GM21786 (cell line): ENCODE data around the gene WDR77.
A peak's percentile ranks its signal among the peaks of the same experiment; 100 is the strongest.

Experiments used
- ATAC-seq: cut with Tn5 transposase; IDR thresholded peaks from one replicate; pipeline ENCODE4 v1.9.1; 2021; ENCODE audit not compliant: unreplicated experiment

The WDR77 gene

DNA sequence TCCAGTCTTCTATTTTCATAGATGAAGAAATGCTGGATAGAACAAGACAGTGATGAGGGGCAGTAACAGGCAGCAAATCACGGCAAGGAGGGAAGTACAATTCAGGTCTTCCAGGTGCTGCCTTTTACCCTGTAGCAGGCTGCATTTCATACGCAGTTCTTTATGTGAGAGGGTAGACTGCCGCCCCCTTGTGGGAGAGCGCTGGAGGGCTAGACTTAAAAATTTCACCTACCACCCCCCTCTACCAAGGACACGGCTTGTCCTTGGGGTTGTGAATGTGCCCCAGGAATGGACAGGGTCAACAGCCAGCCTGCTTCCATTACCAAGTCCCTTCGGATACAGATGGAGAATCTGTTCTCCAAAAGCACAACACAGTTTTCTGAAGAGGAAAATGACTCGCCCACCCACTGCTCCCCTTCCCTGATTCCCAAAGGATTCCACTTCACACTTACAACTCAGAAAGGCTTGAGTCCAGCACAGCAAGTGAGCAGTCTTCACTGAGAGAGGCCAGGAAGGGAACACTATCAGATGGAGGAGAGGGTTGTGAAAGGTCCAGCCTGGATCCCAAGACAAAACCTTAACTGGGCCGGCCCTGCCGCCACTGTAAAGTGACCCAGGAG lies 7.4 kb downstream of the WDR77 start:
- ATAC-seq = no peak

DNA sequence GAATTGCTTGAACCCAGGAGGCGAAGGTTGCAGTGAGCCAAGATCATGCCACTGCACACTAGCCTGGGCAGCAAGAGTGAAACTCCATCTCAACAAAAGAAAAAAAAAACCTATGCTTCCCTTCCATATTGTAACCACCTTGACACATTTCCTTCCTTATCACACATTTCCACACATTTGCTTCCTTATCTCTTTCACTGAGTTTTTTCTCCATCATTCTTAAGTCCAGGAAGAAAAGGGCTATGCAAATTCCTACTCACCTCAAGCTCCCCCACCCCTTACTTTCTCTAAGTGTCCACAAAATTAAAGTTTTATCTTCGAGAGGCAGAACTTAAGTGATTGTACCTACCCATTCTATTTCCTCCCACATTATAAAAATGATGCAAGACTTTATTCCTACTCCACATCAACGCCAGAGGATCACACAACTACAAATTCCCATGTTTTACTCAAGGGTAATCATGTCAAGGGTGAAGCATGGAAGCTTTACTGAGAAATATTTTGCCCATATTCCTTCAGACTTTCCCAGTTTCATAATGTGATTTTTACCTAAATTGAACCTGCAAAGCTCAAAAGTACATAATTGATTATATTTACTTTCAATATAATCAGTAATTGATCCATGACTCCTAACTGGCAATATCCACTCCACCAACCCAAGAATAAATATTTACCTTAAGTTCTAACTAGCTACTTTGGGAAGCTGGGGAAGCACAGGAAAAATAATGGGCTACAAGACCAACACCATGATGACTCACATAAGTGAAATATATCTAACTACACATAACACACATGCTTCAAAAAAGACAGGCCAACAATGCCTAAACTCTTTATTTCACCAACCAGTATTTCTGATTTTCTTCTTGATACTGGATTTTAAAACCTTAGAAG lies 9.3 kb downstream of the WDR77 start:
- ATAC-seq = no peak

DNA sequence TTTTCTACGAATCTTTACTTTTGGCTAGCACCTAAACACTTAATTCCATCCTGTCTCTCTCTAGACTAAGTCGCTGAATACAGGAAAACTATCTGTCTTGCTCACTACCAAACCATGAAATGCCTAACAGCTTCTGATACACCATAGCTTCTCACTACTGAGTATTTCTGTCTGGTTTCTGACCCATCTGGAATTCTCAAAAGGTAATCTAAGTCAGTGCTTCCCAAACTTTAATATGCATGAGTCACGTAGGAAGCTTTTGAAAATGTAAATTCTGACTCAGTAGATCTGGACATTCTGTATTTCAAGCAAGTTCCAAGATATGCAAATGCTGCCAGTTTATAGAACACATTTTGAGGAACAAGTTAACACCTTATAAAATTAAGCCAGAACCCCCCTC lies 12.3 kb downstream of the WDR77 start:
- ATAC-seq = no peak

DNA sequence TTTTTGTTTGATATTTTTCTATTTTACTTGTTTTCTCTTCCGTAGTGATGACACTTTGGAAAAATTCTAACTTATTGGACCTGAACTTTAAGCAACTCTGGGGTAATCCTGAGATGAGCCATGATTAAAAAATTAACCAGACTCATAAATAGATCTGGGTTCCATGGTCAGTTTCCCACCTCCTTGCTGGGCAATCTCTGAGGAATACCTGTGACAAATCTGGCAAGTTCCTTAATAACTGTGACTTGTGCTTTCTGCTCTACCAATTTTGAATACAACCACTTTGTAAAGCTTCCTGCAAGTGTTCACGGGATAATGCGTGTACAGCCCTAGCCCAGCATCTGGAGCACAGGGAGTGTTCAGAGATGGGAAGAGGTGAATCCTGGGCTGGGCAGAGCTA lies 24.8 kb downstream of the WDR77 start:
- ATAC-seq = no peak

DNA sequence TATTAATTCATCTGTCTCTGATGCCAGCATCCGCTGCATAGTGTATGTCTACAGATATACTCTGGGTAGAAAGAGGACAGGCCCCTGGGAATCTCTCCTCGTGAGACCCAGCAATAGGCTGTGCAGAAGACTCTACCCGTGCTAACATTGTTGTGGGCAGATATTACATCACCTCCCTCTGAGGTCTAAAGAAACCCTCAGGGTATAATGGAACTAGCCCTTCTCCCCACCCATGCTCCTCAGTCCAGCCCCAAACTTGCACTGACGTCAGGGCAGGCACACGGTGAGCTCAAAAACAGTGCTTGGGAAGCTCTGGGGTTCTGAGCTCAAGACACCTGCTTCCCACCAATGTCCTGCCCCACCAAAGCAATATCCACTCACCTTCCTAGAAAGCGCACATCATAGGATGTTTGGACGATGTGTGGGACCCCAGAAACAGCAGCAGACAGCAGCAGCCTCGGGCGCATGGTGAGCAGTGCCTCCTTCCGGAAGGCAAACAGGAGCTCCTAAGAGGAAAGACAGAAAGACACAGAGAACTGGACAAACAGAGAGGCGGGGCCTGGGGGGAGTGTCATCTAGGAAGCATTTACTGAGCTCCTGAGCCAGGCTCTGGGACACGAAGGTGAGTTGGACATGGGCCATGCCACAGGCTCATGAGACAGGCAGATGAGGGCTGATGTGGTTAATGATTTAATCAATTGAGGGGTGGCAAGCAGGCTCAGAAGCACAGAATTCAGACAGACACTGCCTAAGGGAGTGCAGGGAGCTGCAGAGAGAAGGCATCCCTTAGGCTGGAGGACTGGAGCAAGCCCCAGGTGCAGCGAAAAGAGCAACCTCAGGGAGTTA lies 26.3 kb downstream of the WDR77 start:
- no peak for ATAC-seq

DNA sequence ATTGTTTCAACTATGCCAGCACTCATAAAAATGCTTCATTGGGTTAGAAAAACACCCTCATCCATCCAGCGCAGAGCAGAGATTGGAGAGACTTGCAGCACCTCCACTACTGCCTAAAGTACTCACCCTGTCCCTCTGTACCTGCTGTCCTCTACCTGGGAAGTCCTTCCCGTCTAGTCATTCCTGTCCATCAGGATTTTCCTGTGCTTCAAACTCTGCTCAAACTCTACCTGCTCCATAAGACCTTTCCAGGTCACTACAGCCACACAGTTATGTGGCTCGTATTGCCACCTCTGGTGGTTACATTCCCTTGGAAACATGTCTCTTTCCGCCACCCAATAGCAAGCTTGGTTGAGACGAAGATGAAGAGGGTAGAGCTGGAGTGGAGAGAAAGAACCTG lies 28.7 kb downstream of the WDR77 start:
- no peak for ATAC-seq

DNA sequence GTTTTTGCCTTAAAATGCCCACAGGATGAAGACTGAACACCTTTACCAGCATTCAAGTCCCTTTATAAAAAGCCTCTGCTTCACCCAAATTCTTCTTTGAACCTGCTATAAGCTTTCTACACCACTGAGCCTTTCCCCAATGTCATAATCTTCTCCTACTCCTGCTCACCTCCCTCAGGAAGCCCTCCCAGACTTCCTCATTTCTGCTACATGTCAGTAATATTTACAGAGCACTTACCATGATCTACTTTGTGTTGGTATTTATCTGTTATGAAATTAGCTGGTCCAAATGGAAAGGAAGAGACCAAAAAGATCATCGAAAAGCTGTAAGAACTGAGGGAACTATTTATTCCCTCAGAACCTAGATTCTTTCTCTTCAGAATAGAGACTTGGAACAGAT lies 30.0 kb downstream of the WDR77 start:
- ATAC-seq = no peak

DNA sequence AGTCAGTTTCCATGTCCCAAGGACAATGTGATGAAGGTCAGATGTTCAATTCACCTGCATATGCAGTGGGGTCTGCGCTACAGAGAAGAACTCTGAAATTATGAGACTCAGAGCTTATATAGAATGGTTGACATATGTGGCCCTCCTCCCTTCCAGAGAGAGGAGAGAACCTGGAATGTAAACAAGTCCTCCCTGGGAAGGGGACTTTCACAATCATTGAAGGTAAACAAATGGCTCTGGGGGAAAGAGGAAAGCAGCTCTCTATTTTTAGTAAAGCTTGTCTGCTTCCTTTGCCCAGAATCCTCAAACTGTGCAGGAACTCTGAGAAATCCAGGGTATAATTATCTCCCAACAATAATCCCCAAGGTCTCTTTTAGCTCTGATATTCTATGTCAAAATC lies 31.3 kb downstream of the WDR77 start:
- no peak for ATAC-seq

DNA sequence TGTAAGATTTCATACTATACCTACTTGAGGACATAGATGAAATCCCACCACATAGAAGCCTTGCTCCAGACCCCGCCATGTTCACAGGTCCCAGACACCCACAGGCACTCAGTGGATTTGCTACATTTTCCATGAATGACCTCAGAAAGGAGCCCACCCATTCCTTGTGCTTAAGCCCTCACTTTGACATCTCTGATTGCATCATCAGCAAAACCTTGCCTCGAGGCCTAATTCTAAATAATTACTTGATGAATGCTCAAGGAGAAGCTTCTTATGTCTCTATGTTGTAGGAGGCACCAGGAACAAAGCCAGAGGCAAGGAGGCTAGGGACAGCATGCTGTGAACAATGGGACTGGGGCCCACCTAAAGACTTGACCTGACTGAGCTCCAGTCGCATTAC lies 33.6 kb downstream of the WDR77 start:
- no peak for ATAC-seq

DNA sequence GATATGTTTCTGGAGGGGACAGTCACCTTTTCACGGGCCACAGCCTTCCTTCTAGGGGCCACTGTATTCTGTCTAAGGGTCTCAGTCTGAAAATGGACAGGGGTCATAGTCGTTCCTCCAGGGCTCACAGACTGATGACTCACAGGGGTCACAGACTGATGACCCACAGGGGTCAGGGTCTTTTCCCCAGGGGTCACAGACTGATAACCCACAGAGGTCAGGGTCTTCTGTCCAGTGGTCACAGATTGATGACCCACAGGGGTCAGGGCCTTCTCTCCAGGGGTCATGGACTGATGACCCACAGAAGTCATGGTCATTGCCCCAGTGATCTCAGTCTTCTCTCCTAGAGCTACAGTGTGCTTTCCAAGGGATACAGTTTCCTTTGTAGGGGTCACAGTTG lies 34.3 kb downstream of the WDR77 start:
- no peak for ATAC-seq

DNA sequence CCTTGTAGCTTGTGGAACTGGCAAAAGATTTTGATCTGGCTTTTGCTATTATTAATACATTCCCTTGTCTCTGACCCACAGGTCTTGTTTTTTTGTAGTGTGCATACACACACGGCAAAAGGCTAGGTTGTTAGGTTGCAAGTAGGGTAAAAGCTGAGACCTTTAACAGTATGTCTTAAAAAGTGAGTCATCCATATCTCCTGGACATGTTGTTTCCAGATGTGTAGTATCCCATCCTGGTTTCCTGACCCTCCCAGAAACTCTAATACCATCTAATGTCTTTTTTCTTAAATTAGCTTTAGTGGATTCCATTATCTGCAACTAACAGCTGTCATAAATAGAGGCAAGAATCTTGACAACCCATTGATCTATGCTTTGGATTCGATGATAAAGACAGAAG lies 36.2 kb downstream of the WDR77 start:
- no peak for ATAC-seq

DNA sequence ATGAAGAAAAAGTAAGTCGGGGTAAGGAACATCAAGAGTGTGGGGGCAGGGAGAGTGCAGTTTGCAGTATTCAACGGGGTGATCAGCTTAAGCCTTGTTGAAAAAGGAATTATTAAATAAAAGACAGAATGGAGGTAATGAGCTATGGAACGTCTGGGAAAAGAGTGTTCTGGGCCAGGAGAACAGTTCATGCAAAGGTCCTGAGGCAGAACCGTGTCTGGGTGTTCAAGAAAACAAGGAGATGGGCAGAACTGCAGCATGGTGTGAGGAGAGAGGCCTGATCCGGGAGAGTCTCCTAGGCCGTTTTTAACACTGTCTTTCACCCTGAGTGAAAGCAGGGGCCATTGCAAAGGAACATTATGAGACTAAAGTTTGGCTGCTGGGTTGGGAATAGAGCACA lies 41.8 kb downstream of the WDR77 start:
- ATAC-seq = no peak

DNA sequence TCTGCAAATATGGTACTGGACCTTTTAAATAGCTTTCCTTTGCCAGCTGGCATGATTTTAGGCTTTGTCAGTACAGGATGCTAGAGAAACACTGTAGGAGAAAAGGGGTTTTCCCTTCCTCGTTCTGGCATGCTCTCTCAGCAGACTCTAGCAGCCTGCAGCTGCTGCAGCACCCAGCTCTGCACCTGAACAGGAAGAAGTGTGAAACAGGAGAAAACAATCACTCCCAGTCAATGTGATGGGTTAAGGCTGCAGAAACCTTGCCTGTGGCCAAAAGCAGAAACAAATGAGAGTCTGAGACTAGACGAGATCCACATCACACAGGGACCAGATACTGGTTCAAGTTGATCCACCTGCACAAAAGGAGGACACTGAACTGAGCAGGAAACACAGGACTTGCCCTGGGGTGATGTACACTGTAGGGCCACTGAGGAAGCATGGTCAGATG lies 42.7 kb downstream of the WDR77 start:
- ATAC-seq = peak; percentile 98

DNA sequence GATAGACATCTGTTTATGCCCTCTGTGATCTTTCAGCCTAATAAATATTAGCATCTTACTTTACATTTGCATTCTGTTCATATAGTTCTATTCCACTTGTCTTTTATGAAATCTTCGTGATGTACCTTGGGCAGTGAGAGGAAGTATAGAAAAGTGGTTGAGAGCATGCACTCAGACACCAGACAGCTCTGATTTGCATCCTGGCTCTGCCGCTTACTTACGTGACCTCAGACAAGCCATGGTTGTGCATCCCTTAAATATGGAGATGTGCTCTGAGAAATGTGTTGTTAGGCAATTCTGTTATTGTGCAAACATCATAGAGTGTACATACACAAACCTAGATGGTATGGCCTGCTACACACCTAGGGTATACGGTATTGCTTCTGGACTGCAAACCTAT lies 44.5 kb downstream of the WDR77 start:
- ATAC-seq = no peak

DNA sequence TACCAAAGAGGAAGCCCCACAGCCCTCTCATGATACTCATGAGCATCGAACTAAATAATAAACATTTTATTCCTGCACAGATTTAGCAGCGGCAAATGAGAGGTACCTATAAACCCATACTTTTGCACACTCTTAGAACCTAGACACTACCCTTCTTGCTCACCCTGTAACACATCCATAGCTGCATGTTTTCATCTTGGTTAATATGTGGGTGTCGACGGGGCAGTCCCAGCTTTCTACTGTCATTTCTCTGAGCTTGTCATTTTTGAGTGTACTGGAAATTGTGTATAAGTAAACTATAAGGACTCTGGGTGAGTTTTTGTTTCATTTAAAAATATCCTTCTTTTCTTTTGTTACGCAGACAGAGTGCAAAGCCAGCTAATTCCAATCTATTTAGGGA lies 47.0 kb downstream of the WDR77 start:
- no peak for ATAC-seq

DNA sequence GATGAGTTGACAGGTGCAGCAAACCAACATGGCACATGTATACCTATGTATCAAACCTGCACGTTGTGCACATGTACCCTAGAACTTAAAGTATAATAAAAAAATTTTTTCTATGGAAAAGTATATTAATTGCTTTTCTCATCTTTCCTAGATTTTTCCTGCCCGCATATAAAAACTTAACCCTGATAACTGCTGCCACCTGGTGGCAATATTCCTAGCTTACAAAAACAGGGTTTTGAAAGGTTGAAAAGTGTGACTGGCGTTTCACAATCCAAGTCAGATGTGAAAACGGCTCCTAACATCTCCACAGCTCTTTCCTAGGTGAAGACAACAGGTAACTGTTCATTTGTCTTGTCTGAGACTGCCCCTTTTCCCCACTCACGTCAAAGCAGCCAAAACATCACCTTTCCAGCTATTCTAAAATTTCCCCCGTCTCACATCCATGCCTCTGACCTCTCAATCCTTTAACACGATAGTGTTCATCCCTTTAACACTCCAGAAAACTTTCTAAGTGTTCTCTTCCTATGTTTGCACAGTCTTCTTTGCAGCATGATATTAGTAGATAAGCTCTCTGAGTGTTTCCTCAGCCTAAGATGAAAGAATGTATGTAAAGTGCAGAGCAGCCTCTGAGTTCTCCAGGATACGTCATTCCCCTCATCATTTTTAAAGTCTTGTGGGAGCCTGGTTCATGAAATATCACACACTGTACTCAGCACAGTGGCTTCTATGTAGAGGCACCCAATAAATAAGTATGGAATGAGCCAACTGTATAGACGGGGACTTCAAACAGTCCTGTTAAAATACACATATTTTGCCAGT lies 49.1 kb downstream of the WDR77 start:
- ATAC-seq = no peak

DNA sequence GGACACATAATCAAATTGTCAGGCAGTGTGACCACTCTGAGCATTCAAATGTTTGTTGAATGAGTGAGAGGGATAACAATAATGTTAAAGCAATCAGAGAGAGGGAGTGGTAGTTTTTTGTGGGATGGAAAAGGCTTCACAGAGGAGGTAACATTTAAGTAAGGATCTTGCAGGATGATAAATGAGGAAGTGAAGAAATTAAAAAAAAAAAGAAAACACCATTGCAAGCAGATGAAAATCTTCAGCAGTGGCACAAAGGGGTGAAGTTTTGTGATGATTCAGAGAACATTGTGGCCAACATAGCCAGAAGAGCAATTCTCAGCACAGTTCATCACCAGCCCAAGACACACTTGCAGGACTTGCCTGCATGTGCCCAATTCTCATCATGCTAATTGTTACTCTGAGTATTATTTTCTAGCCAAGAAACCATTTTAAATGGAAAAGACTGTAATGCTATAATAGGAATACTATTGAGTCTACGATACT lies 56.6 kb downstream of the WDR77 start:
- ATAC-seq = no peak

DNA sequence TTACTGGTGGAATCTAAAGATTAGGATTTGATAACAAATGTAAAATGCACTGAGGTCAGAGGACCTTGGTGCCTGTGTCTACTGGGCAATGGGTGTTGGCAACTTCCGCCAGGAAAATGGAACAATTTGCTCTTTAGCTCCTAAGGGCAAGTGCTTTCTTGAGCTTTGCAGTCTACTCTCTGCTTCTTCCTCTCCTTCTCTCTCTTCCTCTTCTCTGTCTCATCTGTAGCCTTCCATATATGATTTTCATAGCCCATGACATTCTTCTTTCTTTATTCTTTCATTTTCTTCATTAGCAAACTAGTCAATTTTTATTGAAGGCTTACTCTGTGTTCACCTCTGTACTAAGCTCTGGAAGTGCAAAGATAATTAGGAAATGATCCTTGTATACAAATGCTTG lies 57.0 kb downstream of the WDR77 start:
- ATAC-seq = no peak
